ENCODE data around the gene MED13L. TPM values are rescaled to one million over a fixed set of nuclear protein-coding genes. Genes with fewer than 3 reads are reported as not detected.

MED13L gene
- total RNA-seq, 4 donors from 2014 or later: 173 to 222 (median 192) TPM

DNA sequence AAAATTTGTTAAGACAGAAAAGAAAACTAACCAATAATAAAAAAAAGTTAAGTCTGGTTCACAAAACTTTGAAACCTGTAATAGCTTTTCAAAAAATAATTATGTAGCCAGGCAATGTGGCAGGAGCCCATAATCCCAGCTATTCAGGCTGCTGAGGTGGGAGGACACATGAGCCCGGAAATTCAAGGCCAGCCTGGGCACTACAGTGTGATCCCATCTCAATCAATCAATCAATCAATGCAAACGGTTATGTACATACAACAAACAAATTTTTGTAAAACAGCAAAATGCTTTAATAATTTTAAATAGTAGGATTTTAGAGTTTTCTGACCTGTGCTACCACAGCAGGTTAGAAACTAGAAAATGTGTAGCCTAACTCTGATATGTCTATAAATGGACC lies 152.4 kb downstream of the MED13L start:
- 72 to 79% methylated on average over 2 of the region's 2 CpGs for WGBS, 2 donors (ENCODE audit: low coverage in 1 of 2)
- no peak for ATAC-seq
- Histone ChIP-seq H3K4me1 (peaks cover 48 to 100% (median 50%) of the 10 kb centered on the region in 3 donors), H3K9me3 (no peaks in the 10 kb centered on the region), H3K27me3 (no peaks in the 10 kb centered on the region), H3K4me3 (no peak overlapping the region), H3K27ac (no peak overlapping the region), H3K36me3 (no peaks in the 10 kb centered on the region)
- no peak for TF ChIP-seq POLR2AphosphoS5 (IDR thresholded peaks at IDR 0.05)

DNA sequence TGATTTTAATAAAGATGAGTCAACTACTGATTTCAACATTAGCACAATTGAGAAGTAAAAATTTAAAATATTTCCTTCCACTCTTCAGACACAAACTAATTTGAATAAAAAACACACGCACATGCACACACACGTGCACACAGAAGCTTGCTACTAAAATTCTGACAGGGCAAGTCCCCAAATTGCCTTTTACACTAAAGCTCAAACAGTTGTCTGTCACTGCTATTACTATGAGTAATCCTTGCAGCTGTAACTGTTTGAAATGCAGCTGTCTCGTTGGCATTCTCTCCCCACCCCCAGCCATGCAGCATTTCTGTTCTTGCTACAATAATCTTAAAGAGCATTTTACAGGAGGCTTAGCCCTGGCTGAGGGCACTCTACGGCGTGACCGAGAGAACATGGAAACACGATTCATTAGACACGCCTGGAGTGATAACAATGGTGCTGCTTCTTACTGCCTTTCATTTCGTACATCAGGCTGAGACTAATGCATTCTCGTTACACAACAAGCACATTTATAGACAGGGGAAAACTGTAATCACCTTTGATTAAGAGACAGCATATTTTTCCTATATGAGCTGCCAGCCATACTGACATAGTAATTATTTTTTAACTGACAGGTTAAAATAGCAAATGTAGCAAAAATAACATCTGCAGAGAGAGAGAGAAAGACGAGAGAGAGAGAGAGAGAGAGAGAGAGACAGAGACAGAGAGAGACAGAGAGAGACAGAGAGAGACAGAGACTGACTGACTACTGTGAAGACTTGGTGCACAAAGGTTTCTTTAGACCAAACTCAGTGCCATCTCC lies 153.8 kb downstream of the MED13L start:
- H3K9me3 ChIP-seq: no peaks in the 10 kb centered on the region
- no peaks in the 10 kb centered on the region for H3K27me3 ChIP-seq
- TF ChIP-seq, protein P1, sequence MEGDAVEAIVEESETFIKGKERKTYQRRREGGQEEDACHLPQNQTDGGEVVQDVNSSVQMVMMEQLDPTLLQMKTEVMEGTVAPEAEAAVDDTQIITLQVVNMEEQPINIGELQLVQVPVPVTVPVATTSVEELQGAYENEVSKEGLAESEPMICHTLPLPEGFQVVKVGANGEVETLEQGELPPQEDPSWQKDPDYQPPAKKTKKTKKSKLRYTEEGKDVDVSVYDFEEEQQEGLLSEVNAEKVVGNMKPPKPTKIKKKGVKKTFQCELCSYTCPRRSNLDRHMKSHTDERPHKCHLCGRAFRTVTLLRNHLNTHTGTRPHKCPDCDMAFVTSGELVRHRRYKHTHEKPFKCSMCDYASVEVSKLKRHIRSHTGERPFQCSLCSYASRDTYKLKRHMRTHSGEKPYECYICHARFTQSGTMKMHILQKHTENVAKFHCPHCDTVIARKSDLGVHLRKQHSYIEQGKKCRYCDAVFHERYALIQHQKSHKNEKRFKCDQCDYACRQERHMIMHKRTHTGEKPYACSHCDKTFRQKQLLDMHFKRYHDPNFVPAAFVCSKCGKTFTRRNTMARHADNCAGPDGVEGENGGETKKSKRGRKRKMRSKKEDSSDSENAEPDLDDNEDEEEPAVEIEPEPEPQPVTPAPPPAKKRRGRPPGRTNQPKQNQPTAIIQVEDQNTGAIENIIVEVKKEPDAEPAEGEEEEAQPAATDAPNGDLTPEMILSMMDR (IDR thresholded peaks at IDR 0.05): no peak
- no peak for TF ChIP-seq EP300 (IDR thresholded peaks at IDR 0.05)
- no peak for TF ChIP-seq POLR2A (IDR thresholded peaks at IDR 0.05)
- TF ChIP-seq POLR2AphosphoS5 (IDR thresholded peaks at IDR 0.05): no peak
- H3K27ac ChIP-seq: peak overlapping the region in 1 of 4 donors; percentile 4
- 11 to 16% methylated on average over 8 to 11 of the region's 11 CpGs for WGBS, 2 donors (ENCODE audit: low coverage in 1 of 2)
- no peaks in the 10 kb centered on the region for H3K36me3 ChIP-seq
- peak overlapping the region in 1 of 2 donors; percentile 3 for H3K4me3 ChIP-seq
- ATAC-seq: no peak
- H3K4me1 ChIP-seq: peaks cover 42 to 100% (median 51%) of the 10 kb centered on the region in 3 donors

DNA sequence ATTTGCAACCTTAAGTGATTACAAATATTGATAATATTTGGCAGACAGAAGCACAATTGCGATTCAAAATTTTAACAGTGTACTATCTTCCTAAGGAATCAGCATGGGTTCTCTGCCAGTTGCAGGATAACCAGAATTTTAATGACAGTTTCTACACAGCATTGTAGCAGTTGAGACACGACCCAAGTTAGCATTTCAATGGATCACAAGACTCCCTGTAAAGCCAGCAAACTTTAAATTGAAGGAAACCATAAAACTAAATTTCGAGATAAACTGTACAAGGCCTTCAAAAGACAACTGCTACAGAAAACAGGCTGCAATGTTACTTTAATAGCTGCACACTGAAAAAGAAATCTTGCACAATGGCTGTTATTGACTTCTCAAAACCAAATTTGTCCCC lies 154.9 kb downstream of the MED13L start:
- TF ChIP-seq, protein P1 (IDR thresholded peaks at IDR 0.05): no peak
- TF ChIP-seq POLR2AphosphoS5 (IDR thresholded peaks at IDR 0.05): no peak
- TF ChIP-seq EP300 (IDR thresholded peaks at IDR 0.05): no peak
- TF ChIP-seq POLR2A (IDR thresholded peaks at IDR 0.05): no peak
- no peak overlapping the region for H3K4me3 ChIP-seq
- no peak overlapping the region for H3K27ac ChIP-seq
- WGBS, 2 donors (ENCODE audit: low coverage in 1 of 2): 43 to 48% methylated on average over 3 of the region's 3 CpGs
- no peak for ATAC-seq
- H3K36me3 ChIP-seq: no peaks in the 10 kb centered on the region
- H3K27me3 ChIP-seq: no peaks in the 10 kb centered on the region
- H3K9me3 ChIP-seq: no peaks in the 10 kb centered on the region
- peaks cover 35 to 97% (median 51%) of the 10 kb centered on the region in 3 donors for H3K4me1 ChIP-seq

DNA sequence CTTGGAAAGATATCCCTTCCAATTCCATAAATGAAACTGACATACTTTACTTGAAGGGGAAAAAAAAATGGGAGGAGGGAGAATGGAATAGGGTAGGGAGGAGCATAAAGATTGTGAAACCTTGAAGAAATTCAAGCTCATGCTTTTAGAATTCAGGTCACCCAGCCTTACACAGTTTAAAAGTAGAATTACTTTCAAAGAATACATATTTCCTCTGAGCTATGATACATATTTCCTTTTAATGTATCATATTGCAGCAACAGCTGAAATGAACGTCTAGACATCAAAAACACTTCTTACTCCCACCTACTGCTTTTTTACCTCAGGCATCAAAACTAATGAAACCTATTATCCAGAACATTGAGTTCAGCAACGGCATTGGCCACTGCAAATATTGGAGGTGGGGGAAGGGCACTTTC lies 156.0 kb downstream of the MED13L start:
- WGBS, 2 donors (ENCODE audit: low coverage in 1 of 2): 0 to 53% methylated on average over 2 of the region's 2 CpGs
- no peak for TF ChIP-seq EP300 (IDR thresholded peaks at IDR 0.05)
- no peak for TF ChIP-seq POLR2AphosphoS5 (IDR thresholded peaks at IDR 0.05)
- TF ChIP-seq, protein P1 (IDR thresholded peaks at IDR 0.05): no peak
- TF ChIP-seq POLR2A (IDR thresholded peaks at IDR 0.05): no peak
- H3K9me3 ChIP-seq: no peaks in the 10 kb centered on the region
- peaks cover 30 to 94% (median 51%) of the 10 kb centered on the region in 3 donors for H3K4me1 ChIP-seq
- H3K36me3 ChIP-seq: no peaks in the 10 kb centered on the region
- H3K4me3 ChIP-seq: no peak overlapping the region
- peak; percentile 69 for ATAC-seq
- H3K27me3 ChIP-seq: no peaks in the 10 kb centered on the region
- peak overlapping the region in 3 of 4 donors; percentile 16 to 54 (median 52) for H3K27ac ChIP-seq

DNA sequence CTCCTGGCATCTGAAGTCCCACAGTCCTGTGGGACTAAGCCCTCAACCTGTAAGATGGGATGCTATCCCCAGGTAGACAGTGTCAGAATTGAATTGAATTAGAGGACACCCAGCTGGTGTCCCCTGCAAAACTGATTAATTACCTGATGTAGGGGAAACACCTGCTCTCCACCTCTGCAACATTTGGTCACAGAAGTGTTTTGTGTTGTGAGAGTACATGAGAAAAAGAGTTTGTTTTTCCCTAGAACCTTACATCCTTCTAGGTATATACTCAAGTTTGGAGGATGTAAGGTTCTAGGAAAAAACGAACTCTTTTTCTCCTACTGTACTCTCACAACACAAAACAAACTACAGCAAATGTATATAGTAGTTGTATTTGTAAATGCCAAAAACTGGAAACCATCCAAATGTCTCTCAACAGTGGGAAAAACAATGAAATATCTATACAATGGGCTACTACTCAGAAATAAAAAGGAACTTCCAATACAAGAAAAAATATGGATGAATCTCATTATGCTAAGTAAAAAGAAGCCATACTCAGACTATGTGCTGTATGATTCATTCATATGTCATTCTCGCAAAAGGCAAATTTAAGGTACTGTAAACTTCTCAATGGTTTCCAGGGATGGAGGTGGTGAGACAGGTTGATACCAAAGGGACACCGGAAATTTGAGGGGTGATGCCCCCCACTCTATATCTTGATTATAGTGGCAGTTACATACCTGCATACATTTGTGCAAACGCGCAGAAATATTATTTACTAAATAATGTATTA lies 160.7 kb downstream of the MED13L start:
- H3K27me3 ChIP-seq: no peaks in the 10 kb centered on the region
- H3K4me1 ChIP-seq: peaks cover 14 to 81% (median 18%) of the 10 kb centered on the region in 3 donors
- 85 to 94% methylated on average over 5 of the region's 5 CpGs for WGBS, 2 donors (ENCODE audit: low coverage in 1 of 2)
- H3K4me3 ChIP-seq: no peak overlapping the region
- H3K9me3 ChIP-seq: no peaks in the 10 kb centered on the region
- TF ChIP-seq EP300 (IDR thresholded peaks at IDR 0.05) (no peak), POLR2A (IDR thresholded peaks at IDR 0.05) (no peak), POLR2AphosphoS5 (IDR thresholded peaks at IDR 0.05) (no peak)
- TF ChIP-seq, protein P1 (IDR thresholded peaks at IDR 0.05): no peak
- H3K27ac ChIP-seq: no peak overlapping the region
- no peaks in the 10 kb centered on the region for H3K36me3 ChIP-seq
- no peak for ATAC-seq
